CD4-positive, alpha-beta T cell (primary cell): ENCODE measurements around the gene KRTAP12-3. TPM values are rescaled to one million over a fixed set of nuclear protein-coding genes. Genes with fewer than 3 reads are reported as not detected.

Source experiments
- ATAC-seq: fragments of 200-7000 bp; cut with Tn5 transposase; one replicate; pipeline ENCODE4 v1.10.0; 2022; ENCODE audit warnings: mild to moderate bottlenecking; ENCODE audit not compliant: poor library complexity
- CTCF ChIA-PET: fragments of 350-600 bp; sonication (Branson Sonifier 250); formaldehyde crosslinking; loops from one replicate; lab custom pipeline; 2021; ENCODE audit warnings: antibody characterized with exemption, inconsistent platforms; lab: Charles Lee
- POLR2A ChIA-PET: fragments of 350-600 bp; sonication (Branson Sonifier 250); formaldehyde crosslinking; loops from one replicate; lab custom pipeline; 2021; ENCODE audit warnings: antibody characterized with exemption, inconsistent platforms; lab: Charles Lee
- DNase-seq, 14 experiments: peaks; one replicate each; pipeline ENCODE4 v3.0.0-alpha.2; 2013 to 2020; ENCODE audit warnings: mixed read lengths in 2 of 14
- H3K27ac ChIP-seq, 2 donors: one replicate each; pipeline versions ENCODE4 v1.5.1 to v1.7.0; 2013; ENCODE audit warnings: low read length in 2 of 2, low read depth in 1 of 2, mild to moderate bottlenecking in 1 of 2
- H3K27me3 ChIP-seq, 2 experiments: 1 replicate in 1 of 2; 2 replicates in 1 of 2; pipeline versions ENCODE4 v1.6.1 to v1.7.0; 2013; ENCODE audit warnings: low read length in 2 of 2, control low read depth in 1 of 2, mild to moderate bottlenecking in 1 of 2, moderate library complexity in 1 of 2; ENCODE audit not compliant: insufficient read depth in 2 of 2, control insufficient read depth in 1 of 2
- H3K36me3 ChIP-seq: one replicate; pipeline ENCODE4 v1.6.1; 2013; ENCODE audit warnings: low read length, control low read depth; ENCODE audit not compliant: insufficient read depth
- H3K4me1 ChIP-seq: one replicate; pipeline ENCODE4 v1.6.1; 2013; ENCODE audit warnings: low read length, control low read depth; ENCODE audit not compliant: insufficient read depth
- H3K4me3 ChIP-seq: one replicate; pipeline ENCODE4 v1.5.1; 2013; ENCODE audit warnings: mild to moderate bottlenecking, low read length, moderate library complexity
- H3K9me3 ChIP-seq, 2 experiments: 1 replicate in 1 of 2; 2 replicates in 1 of 2; pipeline versions ENCODE4 v1.6.1 to v1.7.0; 2013; ENCODE audit warnings: low read length in 2 of 2, mild to moderate bottlenecking in 2 of 2, control low read depth in 1 of 2, moderate library complexity in 1 of 2; ENCODE audit not compliant: control insufficient read depth in 1 of 2, insufficient read depth in 1 of 2
- H3K27ac Mint-ChIP-seq: one replicate; pipeline ENCODE4 v1.8.0; 2020; ENCODE audit warnings: mixed read lengths
- H3K27me3 Mint-ChIP-seq: one replicate; pipeline ENCODE4 v1.8.0; 2021; ENCODE audit warnings: mixed read lengths
- H3K36me3 Mint-ChIP-seq: one replicate; pipeline ENCODE4 v1.8.0; 2021; ENCODE audit warnings: low read depth, mixed read lengths
- H3K4me1 Mint-ChIP-seq: one replicate; pipeline ENCODE4 v1.8.0; 2021; ENCODE audit warnings: low read depth, mixed read lengths
- H3K4me3 Mint-ChIP-seq: one replicate; pipeline ENCODE4 v1.8.0; 2020; ENCODE audit warnings: mild to moderate bottlenecking, mixed read lengths
- H3K9me3 Mint-ChIP-seq: one replicate; pipeline ENCODE4 v1.8.0; 2020; ENCODE audit warnings: mixed read lengths
- CTCF ChIP-seq: fragments of 200-600 bp; IDR thresholded peaks from one replicate; pipeline ENCODE4 v1.8.0; 2022; ENCODE audit warnings: antibody characterized with exemption, mild to moderate bottlenecking
- intact Hi-C, 2 experiments: fragments of 100-400 bp; cut with DNase I in 1 of 2; cut with micrococcal nuclease in 1 of 2; formaldehyde crosslinking; loops; one replicate each; pipeline versions ENCODE4 v1.15.1 to v1.9.0; 2023 to 2025; cut with DNase I, micrococcal nuclease
- total RNA-seq, 174 experiments: library from RNA in 2 of 174; stranded (reverse) in 2 of 174; gene quantifications; one replicate each; pipeline ENCODE4 v1.2.3 and lab custom pipeline; 2021 to 2026

The KRTAP12-3 gene
- total RNA-seq, 2 experiments from 2014 or later: not detected

DNA sequence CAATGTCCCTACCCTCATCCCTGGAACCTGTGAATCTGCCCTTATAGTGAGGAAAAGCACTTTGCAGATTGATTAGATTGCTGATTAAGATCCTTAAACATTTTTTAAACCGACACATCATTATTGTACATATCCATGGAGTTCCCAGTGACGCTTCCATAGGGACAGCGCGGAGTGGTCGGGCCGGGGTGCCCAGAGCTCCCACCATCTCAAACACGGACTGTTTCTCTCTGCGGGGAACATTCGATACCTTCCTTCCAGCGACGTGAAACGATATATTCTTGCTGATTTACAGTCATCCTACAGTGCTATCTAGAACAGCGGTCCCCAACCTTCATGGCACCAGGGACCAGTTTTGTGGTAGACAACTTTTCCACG, 43.3 kb downstream of the KRTAP12-3 start:
- Mint-ChIP-seq H3K4me3 (no peak overlapping the region), H3K27ac (no peak overlapping the region), H3K9me3 (no peaks in the 10 kb centered on the region), H3K4me1 (peaks cover 1% of the 10 kb centered on the region), H3K36me3 (no peaks in the 10 kb centered on the region), H3K27me3 (peaks cover 88% of the 10 kb centered on the region)
- DNase-seq (no peak), ATAC-seq (no peak)
- no peak for TF ChIP-seq CTCF
- Histone ChIP-seq H3K36me3 (no peaks in the 10 kb centered on the region), H3K27me3 (peaks cover 68 to 78% of the 10 kb centered on the region in 2 experiments), H3K9me3 (peaks cover 3 to 36% of the 10 kb centered on the region in 2 experiments), H3K27ac (no peak overlapping the region), H3K4me3 (no peak overlapping the region), H3K4me1 (no peaks in the 10 kb centered on the region)
- intact Hi-C loops: no loop called here
- CTCF ChIA-PET: no interaction called here
- POLR2A ChIA-PET: no interaction called here

DNA sequence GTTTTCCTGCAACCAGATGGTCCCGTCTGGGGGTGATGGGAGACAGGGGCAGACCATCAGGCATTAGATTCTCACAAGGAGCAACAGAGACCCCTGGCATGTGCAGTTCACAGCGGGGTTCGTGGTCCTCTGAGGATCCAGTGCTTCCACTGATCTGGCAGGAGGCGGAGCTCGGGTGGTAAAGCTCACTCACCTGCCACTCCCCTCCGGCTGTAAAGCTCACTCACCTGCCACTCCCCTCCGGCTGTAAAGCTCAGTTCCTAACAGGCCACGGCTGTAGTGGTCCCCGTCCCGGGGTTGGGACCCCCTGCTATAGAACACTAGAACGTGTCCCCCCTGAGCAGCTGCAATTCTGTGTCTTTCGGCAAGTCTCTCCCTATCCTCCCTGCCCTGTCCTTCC, 43.8 kb downstream of the KRTAP12-3 start:
- peaks cover 72 to 82% of the 10 kb centered on the region in 2 experiments for H3K27me3 ChIP-seq
- intact Hi-C loops: no loop called here
- Mint-ChIP-seq H3K27me3 (peaks cover 88% of the 10 kb centered on the region), H3K4me1 (no peaks in the 10 kb centered on the region), H3K27ac (no peak overlapping the region), H3K4me3 (no peak overlapping the region), H3K36me3 (no peaks in the 10 kb centered on the region), H3K9me3 (no peaks in the 10 kb centered on the region)
- no peak for DNase-seq
- no peak for ATAC-seq
- H3K9me3 ChIP-seq: peaks cover 7 to 41% of the 10 kb centered on the region in 2 experiments
- H3K27ac ChIP-seq: no peak overlapping the region
- no peak overlapping the region for H3K4me3 ChIP-seq
- CTCF ChIA-PET: no interaction called here
- POLR2A ChIA-PET: no interaction called here
- H3K4me1 ChIP-seq: peaks cover 2% of the 10 kb centered on the region
- no peaks in the 10 kb centered on the region for H3K36me3 ChIP-seq
- no peak for TF ChIP-seq CTCF

DNA sequence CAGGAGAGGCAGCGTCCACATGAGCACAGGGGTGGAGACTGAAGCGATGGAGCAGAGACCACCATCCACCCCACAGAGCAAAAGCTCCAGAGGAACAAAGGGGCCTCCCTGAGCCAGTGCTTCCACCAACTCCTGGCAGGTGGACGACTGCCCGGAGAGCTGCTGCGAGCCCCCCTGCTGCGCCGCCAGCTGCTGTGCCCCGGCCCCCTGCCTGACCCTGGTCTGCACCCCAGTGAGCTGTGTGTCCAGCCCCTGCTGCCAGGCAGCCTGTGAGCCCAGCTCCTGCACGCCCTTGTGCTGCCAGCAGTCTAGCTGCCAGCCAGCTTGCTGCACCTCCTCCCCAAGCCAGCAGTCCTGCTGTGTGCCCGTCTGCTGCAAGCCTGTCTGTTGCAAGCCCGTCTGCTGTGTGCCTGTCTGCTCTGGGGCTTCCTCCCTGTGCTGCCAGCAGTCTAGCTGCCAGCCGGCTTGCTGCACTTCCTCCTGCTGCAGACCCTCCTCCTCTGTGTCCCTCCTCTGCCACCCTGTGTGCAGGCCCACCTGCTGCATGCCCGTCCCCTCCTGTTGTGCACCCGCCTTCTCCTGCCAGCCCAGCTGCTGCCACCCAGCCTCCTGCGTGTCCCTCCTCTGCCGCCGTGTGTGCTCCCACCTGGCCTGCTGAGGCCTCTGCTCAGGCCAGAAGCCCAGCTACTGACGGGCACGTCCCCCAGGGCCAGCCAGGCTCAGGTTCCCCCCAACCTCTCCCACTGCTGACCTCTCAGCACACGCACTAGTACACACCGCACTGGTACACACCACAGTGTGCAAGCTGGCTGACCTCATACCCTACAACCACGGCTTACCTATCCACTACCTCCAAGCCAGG, 44.6 kb downstream of the KRTAP12-3 start:
- ATAC-seq (no peak), DNase-seq (no peak)
- Mint-ChIP-seq H3K4me3 (no peak overlapping the region), H3K27ac (no peak overlapping the region), H3K9me3 (no peaks in the 10 kb centered on the region), H3K27me3 (peaks cover 86% of the 10 kb centered on the region), H3K36me3 (no peaks in the 10 kb centered on the region), H3K4me1 (no peaks in the 10 kb centered on the region)
- ChIA-PET CTCF (no interaction called here), POLR2A (no interaction called here)
- TF ChIP-seq CTCF: no peak
- Histone ChIP-seq H3K9me3 (peaks cover 7 to 46% of the 10 kb centered on the region in 2 experiments), H3K4me1 (peaks cover 6% of the 10 kb centered on the region), H3K4me3 (no peak overlapping the region), H3K36me3 (no peaks in the 10 kb centered on the region), H3K27ac (no peak overlapping the region), H3K27me3 (peaks cover 73 to 84% of the 10 kb centered on the region in 2 experiments)
- intact Hi-C loops: no loop called here
